Lower leg skin (tissue), 4 donors: Measurements from ENCODE around the gene ANKRD33. TPM values are rescaled to one million over a fixed set of nuclear protein-coding genes. Genes with fewer than 3 reads are reported as not detected.

ENCODE experiments used
- DNase-seq, 2 donors: peaks; one replicate each; pipeline ENCODE4 v3.0.0-alpha.2; 2019; ENCODE audit warnings: low spot score in 2 of 2
- H3K4me3 ChIP-seq: fragments of 200-600 bp; sonication (generic); 2 replicates; pipeline ENCODE4 v1.5.1; 2017; ENCODE audit warnings: mild to moderate bottlenecking, low read depth; ENCODE audit not compliant: poor library complexity, severe bottlenecking
- POLR2A ChIP-seq, 2 donors: fragments of 450-650 bp; IDR thresholded peaks; one replicate each; pipeline ENCODE4 v1.6.1; 2016 to 2017; ENCODE audit warnings: antibody characterized with exemption in 2 of 2, mild to moderate bottlenecking in 1 of 2, moderate library complexity in 1 of 2
- WGBS, 2 donors: methylation state at CpG; one replicate each; pipeline ENCODE4 v1.1.5; 2018; 5-methylcytosine and 5-hydroxymethylcytosine counted together
- intact Hi-C: fragments of 100-400 bp; cut with DNase I; formaldehyde crosslinking; loops from one replicate; pipeline ENCODE4 v1.15.0; 2023; ENCODE audit warnings: low total_unique reads
- total RNA-seq, 4 donors: library from RNA; depleted of rRNA; stranded (reverse); fragments of >200 nt; gene quantifications; one replicate each; pipeline ENCODE4 v1.1.0, GENCODE V29; 2016
- TF ChIP-seq, protein P1 (sequence below), 3 donors: fragments of 450-650 bp; IDR thresholded peaks; one replicate each; pipeline ENCODE4 v1.5.1; 2016; ENCODE audit warnings: antibody characterized with exemption in 3 of 3, mild to moderate bottlenecking in 3 of 3, moderate library complexity in 2 of 3

The ANKRD33 gene
- total RNA-seq, 4 donors from 2014 or later: not detected

DNA sequence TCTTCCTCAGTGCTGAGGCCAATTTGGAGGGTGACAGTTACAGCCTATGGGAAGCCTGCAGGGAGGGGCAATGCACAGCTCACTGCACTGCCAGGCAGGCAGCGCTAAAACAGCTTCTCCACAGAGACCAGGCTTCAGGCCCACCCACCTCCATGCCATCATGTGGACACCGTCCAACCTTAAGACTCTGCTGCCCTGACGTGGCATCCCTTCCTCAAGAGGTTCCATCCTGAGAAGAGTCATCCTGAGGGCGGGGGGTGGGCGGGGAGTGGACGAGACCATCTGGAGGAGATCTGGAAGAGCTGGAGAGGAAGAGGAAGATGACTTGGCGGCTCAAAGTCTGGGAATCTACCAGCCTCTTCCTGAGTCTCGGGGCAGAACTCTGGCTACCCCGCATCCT, 11.0 kb downstream of the ANKRD33 start:
- peak in 1 of 2 donors; percentile 66 for DNase-seq
- intact Hi-C loops: no loop called here
- 59 to 69% methylated on average over 9 of the region's 9 CpGs for WGBS, 2 donors
- TF ChIP-seq, protein P1, sequence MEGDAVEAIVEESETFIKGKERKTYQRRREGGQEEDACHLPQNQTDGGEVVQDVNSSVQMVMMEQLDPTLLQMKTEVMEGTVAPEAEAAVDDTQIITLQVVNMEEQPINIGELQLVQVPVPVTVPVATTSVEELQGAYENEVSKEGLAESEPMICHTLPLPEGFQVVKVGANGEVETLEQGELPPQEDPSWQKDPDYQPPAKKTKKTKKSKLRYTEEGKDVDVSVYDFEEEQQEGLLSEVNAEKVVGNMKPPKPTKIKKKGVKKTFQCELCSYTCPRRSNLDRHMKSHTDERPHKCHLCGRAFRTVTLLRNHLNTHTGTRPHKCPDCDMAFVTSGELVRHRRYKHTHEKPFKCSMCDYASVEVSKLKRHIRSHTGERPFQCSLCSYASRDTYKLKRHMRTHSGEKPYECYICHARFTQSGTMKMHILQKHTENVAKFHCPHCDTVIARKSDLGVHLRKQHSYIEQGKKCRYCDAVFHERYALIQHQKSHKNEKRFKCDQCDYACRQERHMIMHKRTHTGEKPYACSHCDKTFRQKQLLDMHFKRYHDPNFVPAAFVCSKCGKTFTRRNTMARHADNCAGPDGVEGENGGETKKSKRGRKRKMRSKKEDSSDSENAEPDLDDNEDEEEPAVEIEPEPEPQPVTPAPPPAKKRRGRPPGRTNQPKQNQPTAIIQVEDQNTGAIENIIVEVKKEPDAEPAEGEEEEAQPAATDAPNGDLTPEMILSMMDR (IDR thresholded peaks at IDR 0.05): no peak
- no peak for TF ChIP-seq POLR2A (IDR thresholded peaks at IDR 0.05)
- no peak overlapping the region for H3K4me3 ChIP-seq

DNA sequence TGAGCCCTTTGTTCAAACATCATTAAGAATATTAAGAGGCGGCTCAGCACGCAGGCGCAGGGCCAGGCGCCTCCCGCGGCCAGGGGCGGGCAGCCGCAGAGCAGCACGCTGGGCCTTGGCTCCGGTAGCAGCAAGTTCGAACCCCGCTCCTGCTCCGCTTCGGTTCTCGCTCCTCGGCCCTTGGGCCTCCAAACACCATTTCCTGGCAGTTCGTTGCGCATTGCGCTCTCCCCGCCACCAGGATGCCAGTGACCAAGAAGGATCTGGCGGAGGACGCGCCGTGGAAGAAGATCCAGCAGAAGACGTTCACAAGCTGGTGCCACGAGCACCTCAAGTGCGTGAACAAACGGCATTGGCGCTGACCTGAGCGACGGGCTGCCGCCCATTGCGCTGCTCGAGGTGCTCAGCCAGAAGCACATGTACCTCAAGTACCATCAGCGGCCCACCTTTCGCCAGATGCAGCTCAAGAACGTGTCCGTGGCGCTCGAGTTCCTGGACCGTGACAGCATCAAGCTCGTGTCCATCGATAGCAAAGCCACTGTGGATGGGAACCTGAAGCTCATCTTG, 12.5 kb downstream of the ANKRD33 start:
- H3K4me3 ChIP-seq: no peak overlapping the region
- intact Hi-C loops: no loop called here
- TF ChIP-seq POLR2A (IDR thresholded peaks at IDR 0.05): no peak
- TF ChIP-seq, protein P1 (IDR thresholded peaks at IDR 0.05): no peak
- 97 to 99% methylated on average over 37 to 43 of the region's 43 CpGs for WGBS, 2 donors
- DNase-seq: peak in 1 of 2 donors; percentile 85

DNA sequence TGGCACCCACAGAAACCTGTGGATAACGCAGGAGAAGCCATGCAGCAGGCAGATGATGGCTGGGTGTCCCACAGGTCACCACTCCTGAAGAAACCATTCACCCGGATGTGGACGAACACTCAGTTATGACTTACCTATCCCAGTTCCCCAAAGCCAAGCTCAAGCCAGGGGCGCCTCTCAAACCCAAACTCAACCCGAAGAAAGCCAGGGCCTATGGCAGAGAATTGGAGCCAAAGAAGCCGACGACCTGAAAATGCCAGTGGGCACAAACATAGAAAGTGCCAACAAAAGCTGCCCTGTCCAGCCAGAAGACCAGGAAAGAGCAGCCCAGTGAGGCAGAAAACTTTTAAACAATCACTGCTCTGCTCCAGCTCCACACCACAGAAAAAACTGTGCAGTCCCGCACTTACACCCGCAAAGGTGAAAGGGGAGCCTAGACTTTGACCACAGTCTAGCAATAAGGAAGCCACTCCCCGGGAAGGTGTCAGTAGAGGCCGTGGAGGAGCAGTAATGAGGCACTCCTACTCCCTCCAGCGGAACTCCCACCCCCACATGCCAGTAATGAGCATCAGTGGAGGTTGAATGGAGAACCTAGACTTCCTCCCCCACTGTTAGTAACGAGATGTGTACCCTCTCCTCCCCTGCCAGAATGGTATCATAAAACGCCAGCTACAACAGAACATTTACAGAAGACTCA, 13.4 kb downstream of the ANKRD33 start:
- intact Hi-C loops: no loop called here
- TF ChIP-seq, protein P1 (IDR thresholded peaks at IDR 0.05): no peak
- TF ChIP-seq POLR2A (IDR thresholded peaks at IDR 0.05): no peak
- H3K4me3 ChIP-seq: no peak overlapping the region
- 83 to 89% methylated on average over 14 of the region's 14 CpGs for WGBS, 2 donors
- DNase-seq: peak in 1 of 2 donors; percentile 57

DNA sequence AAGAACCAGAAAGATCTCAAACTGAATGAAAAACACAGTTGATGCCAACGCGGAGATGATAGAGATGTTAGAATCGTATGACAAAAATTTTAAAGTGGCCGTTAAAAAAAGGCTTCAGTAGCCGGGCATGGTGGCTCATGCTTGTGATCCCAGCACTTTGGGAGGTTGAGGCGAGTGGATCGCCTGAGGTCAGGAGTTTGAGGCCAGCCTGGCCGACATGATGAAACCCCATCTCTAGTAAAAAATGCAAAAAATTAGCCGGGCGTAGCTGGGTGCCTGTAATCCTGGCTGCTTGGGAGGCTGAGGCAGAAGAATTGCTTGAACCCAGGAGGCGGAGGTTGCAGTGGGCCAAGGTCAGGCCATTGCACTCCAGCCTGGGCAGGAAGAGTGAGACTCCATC, 14.0 kb downstream of the ANKRD33 start:
- TF ChIP-seq, protein P1 (IDR thresholded peaks at IDR 0.05): no peak
- no peak for TF ChIP-seq POLR2A (IDR thresholded peaks at IDR 0.05)
- peak in 1 of 2 donors; percentile 56 for DNase-seq
- no peak overlapping the region for H3K4me3 ChIP-seq
- intact Hi-C loops: no loop called here
- WGBS, 2 donors: 91 to 93% methylated on average over 11 of the region's 11 CpGs

DNA sequence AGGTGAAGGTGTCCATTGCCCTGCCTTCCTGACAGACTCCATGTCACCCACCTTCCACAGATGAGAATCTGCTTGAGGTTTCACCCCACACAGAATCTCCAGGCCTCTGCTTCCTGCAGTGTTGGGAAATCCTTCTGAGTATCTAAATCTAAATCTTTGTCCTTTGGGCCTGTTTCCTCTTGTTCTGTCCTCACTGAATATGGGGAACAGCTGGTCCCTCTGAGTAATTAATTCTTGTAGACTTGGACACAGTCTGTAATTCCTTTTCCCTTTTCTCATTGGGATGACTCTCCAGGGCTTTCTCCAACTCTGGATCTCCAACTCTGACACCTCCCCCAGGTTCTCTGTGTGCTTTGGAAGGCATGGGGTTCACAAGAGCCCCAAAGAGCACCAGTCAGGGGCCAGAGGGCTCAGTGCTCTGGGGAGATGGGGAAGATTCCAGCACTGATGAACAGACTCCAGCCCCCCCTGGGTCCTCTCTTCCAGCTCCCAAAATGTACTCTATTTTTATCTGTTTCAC, 17.1 kb downstream of the ANKRD33 start:
- H3K4me3 ChIP-seq: no peak overlapping the region
- peak in 1 of 2 donors; percentile 83 for DNase-seq

More for the DNA sequence above, 17.1 kb downstream of the ANKRD33 start:
- intact Hi-C loops: no loop called here
- TF ChIP-seq, protein P1 (IDR thresholded peaks at IDR 0.05): no peak
- TF ChIP-seq POLR2A (IDR thresholded peaks at IDR 0.05): no peak
